LNCaP clone FGC (cell line): ENCODE data around the gene ACRBP.

Experiments used
- DNase-seq: peaks from one replicate; pipeline ENCODE4 v3.0.0-alpha.2; 2011; ENCODE audit warnings: low read depth
- H3K4me3 ChIP-seq: 2 replicates; pipeline ENCODE4 v1.5.1; 2011; ENCODE audit warnings: mild to moderate bottlenecking, low read depth, low read length, control low read depth
- CTCF ChIP-seq: IDR thresholded peaks from 2 replicates; pipeline ENCODE4 v1.5.1; 2012; ENCODE audit warnings: mild to moderate bottlenecking; ENCODE audit not compliant: control insufficient read depth, insufficient read depth; ENCODE audit errors: extremely low read depth

ACRBP gene

GRCh38 chr12:6620885-6621274 is 26.4 kb downstream of the ACRBP start:
- no peak overlapping the region for H3K4me3 ChIP-seq
- no peak for DNase-seq
- TF ChIP-seq CTCF, result no peak

- H3K4me3 ChIP-seq, result no peak overlapping the region
- DNase-seq, result no peak
- TF ChIP-seq CTCF, result no peak
These were observed 26.9 kb downstream of the ACRBP start for GRCh38 chr12:6620137-6620884.

GRCh38 chr12:6618483-6619225 is 28.6 kb downstream of the ACRBP start:
- no peak for TF ChIP-seq CTCF
- no peak overlapping the region for H3K4me3 ChIP-seq
- no peak for DNase-seq

- no peak for TF ChIP-seq CTCF
- DNase-seq, result no peak
- no peak overlapping the region for H3K4me3 ChIP-seq
These were observed 31.4 kb downstream of the ACRBP start for GRCh38 chr12:6615802-6616201.

- DNase-seq, result no peak
These were observed 32.6 kb downstream of the ACRBP start for GRCh38 chr12:6614513-6615172.

More at GRCh38 chr12:6614513-6615172, 32.6 kb downstream of the ACRBP start:
- H3K4me3 ChIP-seq, result no peak overlapping the region
- TF ChIP-seq CTCF, result no peak
